Measurements from ENCODE around the gene SRPRA. TPM values are rescaled to one million over a fixed set of nuclear protein-coding genes. Genes with fewer than 3 reads are reported as not detected.

The SRPRA gene
- total RNA-seq, 1 donor, result 99.4 TPM

DNA sequence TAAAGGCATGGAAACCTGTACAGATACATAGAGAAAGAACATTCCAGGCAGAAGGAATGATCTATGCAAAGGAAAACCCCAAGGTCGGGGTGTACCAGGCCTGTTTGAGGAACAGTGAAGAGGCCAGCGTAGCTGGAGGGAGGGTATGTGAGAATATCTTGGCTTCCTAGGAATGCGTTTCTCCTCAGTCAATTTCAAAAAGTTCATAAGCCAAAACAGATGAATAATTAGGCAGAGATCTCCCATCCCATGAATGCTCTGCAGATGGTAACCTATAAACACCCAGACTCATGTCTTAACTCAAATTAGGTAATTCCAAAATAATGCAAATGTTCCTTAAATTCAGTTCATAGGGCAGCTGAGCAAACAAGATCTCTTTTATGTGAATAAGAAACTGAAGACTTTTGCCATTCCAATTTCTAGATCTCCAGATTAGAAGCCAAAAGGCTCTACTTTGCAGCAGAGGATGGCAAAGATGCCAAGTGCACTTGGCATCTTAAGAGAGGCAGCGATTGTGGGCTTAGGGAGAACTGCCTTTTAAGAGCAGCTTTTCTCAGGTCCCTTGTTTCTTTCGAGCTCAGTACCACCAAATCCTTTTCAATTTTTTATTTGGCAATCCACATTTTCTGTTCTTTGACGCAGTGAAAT is 43.9 kb downstream of the SRPRA start:
- H3K4me3 ChIP-seq (ENCODE audit: low read depth, low read length), result no peak overlapping the region
- TF ChIP-seq CTCF (IDR thresholded peaks at IDR 0.05; ENCODE audit: insufficient read depth, low read length), result no peak
- DNase-seq (ENCODE audit: low read depth), result no peak

DNA sequence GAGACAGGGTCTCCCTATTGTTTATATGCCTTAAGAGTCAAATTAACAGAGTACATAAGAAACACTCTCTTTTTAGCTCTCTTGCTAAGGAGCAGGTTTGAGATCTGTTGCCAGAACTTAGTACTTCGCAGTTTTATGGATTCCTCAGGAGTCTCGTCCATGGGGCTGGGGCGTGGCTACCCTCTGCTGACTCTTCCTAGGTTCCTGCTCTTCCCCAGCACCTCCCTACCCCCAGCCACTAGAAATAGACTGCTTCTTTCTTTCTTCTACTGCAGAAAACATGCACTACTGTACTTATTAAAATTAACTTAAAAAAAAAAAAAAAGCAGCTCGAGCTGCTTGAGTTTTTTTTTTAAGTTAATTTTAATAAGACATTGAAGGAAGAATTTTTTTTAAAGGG is 49.1 kb downstream of the SRPRA start:
- H3K4me3 ChIP-seq (ENCODE audit: low read depth, low read length), result no peak overlapping the region
- TF ChIP-seq CTCF (IDR thresholded peaks at IDR 0.05; ENCODE audit: insufficient read depth, low read length), result no peak
- DNase-seq (ENCODE audit: low read depth), result no peak

- no peak for TF ChIP-seq CTCF (IDR thresholded peaks at IDR 0.05; ENCODE audit: insufficient read depth, low read length)
- H3K4me3 ChIP-seq (ENCODE audit: low read depth, low read length), result no peak overlapping the region
- no peak for DNase-seq (ENCODE audit: low read depth)
Observed at GRCh38 chr11:126217491-126217890, 51.2 kb downstream of the SRPRA start.

DNA sequence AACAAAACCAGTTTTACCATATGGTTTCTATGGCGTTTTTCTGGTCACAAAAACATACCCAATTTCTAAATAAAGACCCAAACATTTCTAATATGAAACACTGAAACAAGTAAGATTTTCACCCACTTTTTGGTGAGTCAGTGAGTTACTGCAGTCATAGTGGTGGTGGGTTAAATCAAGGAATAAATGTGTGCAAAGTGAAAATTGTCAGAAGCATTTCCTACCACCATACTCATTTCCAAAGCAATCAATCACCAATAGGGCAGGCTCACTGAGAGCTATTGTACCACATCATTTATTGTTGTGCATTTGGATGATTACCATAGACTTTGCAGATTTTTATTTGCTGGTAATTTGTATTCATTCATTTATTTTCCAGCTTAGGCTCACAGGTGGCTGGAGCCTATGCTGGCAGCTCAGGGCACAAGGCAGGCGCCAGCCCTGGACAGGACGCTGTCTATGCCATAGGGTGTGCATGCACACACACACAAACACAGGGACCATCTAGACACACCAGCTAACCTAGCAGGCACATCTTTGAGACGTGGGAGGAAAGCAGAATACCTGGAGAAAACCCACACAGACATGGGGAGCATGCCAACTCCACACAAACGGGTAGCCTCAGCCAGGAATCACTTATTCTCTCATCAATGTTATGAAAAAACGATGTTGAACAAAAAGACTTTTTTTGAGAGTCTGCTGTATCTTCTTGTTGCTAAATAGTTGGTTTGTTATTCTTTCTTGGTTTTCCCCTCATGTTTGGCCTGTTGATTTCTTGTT is 52.0 kb downstream of the SRPRA start:
- no peak overlapping the region for H3K4me3 ChIP-seq (ENCODE audit: low read depth, low read length)
- no peak for TF ChIP-seq CTCF (IDR thresholded peaks at IDR 0.05; ENCODE audit: insufficient read depth, low read length)
- DNase-seq (ENCODE audit: low read depth), result no peak

DNA sequence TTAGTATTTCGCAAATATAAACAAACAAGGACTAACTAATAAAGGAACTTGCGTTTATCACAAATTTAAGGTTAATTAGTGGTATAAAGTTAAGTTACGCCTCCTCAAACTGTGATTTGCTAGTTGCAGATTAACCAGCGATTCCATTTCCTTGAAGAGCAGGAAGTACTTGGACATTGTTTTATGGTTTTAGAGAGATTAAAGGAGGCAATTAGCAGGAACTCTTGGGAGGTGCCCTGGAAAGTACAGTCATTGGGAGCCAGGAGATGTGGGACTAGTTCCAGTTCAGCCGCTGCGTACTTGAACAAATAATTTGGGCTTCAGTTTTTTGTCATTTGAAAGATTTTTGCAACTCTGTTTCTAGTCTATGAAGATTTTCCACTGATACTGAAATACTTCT is 53.9 kb downstream of the SRPRA start:
- H3K4me3 ChIP-seq (ENCODE audit: low read depth, low read length), result no peak overlapping the region
- DNase-seq (ENCODE audit: low read depth), result no peak
- TF ChIP-seq CTCF (IDR thresholded peaks at IDR 0.05; ENCODE audit: insufficient read depth, low read length), result no peak

DNA sequence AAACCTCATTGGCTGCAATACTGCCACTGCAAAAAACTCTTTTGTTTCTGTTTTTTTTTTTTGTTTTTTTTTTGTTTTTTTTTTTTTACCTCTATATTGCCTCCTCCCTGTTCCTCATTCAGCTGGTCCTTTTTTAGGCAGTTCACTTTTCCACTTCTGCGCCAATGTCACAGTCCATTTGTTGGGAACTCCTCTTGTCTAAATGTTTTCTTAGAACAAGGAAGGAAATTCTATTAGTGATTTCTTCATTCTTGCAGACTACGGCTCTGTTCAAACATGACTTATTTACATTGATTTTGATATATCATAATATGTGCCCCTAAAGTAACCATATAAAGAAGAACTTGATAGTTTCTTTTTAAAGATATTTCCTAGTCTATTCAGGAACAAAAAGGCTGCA is 54.3 kb downstream of the SRPRA start:
- no peak for DNase-seq (ENCODE audit: low read depth)
- H3K4me3 ChIP-seq (ENCODE audit: low read depth, low read length), result no peak overlapping the region
- no peak for TF ChIP-seq CTCF (IDR thresholded peaks at IDR 0.05; ENCODE audit: insufficient read depth, low read length)

Small RNAs within 50 kb of the gene (small RNA-seq; reads per million reads assigned to genes)
- not detected for gene RN7SL351P
- gene RNU4-86P, result not detected

Other genes starting within 250 kb of the SRPRA start
- 54.4 and 66.6 TPM in 2 replicates for gene CDON, start 206.0 kb downstream of the SRPRA start, total RNA-seq (ENCODE audit: low replicate concordance)
- 24.2 and 50.2 TPM in 2 replicates for gene RPUSD4, start 57.2 kb downstream of the SRPRA start, total RNA-seq (ENCODE audit: low replicate concordance)
- 14.7 and 32.9 TPM in 2 replicates for gene FAM118B, start 57.1 kb downstream of the SRPRA start, total RNA-seq (ENCODE audit: low replicate concordance)
- gene FOXRED1, start 259 bp upstream of the SRPRA start, total RNA-seq (ENCODE audit: low replicate concordance), result 7.2 and 14.7 TPM in 2 replicates
- gene TIRAP, start 14.2 kb upstream of the SRPRA start, total RNA-seq (ENCODE audit: low replicate concordance), result 2.9 and 5.8 TPM in 2 replicates
- 4.3 and 11.4 TPM in 2 replicates for gene DCPS, start 35.2 kb upstream of the SRPRA start, total RNA-seq (ENCODE audit: low replicate concordance)
- gene ST3GAL4, start 86.8 kb upstream of the SRPRA start, total RNA-seq (ENCODE audit: low replicate concordance), result 9.6 and 25.4 TPM in 2 replicates